ENCODE results near the gene YWHAH.
A peak's percentile ranks its signal among the peaks of the same experiment; 100 is the strongest.
"Not testable (repeated sequence)": the region's sequence is repeated elsewhere in the genome, so short reads cannot be mapped to it uniquely, and the experiment has no call there.

Gene YWHAH

DNA sequence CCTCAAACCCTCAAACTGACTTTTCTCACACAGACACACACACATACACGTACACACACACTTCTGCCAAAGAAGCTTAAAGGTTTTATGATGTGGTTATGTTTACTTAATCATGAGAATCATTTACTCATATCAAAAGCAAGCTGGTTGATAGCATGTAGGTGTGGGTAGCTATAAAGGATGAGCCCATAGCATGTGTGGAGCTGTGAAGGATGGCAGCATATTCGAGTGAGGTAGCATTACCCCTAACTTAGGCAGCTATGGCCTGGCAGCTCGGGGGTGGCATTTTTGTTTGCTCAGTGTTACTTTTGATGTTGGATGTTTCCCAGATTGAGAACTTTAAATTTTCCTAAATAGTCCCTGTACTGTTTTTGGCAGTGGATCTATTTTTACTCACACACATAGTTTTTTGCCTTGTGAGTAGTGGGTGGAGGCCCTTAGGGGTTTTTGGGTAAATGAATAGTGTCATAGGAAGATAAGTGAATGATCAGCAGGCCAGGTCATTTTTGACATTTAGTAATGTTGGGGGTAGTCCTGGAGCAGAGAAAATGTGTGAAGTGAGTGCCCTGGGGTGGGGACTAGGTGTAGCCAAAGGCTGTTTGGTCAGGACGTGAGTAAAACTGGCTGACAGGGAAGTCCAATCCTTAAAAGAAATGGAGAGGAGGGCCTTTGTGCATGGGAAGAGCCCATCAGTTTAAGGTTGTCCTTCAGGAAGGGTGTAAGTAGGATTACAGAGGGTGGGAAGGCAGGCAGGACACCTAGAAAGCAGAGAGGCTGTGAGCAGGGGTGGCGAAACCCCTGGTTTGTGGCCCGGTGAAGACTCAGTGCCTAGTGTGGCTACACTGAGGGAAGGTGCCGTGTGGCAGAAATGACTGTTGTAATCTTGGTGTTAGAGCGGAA lies 7.1 kb downstream of the YWHAH start:
- no peak for DNase-seq

DNA sequence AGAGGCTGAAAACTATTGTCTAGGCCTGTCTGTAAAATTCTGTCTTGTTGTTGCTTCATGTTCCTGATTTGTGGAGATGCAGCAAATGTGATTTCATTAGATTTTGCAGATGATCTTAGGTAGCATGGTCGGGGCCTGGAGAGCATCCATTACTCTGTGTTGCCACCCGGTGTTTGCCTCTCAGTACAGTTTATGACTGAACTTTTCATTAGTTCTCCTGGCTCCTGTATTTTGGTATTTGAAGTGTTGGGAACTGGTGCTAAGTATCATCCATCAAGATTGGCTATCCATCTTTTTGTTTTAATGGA lies 7.7 kb downstream of the YWHAH start:
- no peak for DNase-seq

DNA sequence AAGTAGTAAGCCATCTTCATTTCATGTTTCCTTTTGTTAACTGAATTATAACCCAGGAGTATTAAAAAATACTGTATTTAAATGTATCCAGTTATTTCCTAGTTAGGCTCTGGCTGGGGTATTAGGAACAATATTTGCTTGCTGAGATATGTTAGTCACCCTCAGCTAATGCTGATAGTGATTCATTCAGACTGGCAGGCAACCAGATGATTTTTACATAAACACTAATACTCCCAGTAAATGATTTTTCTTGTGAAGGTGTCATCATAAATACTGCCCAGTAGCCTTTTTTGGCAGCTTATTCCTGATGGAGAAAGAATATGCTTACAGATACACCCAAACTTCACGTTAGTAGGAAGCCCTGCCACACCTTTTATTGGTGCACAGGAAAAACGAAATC lies 8.1 kb downstream of the YWHAH start:
- no peak for DNase-seq

DNA sequence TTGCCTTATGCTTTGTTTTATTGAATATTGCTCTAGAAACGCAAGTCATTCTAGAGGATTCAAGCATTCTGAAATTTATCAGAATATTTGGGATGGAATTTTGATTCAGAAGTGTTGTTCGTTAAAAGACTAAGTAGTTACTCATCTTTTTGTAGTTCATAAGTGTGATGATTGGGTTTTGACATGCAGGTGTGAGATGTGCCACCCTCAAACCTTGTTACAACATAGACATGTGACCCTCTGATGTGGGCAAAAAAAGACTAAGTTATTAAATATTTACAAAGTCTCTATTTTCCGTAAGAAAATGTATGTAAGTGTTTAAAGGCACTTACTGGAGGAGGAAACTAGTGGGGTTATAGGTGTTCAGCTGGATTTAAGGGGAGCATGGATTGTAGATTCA lies 8.9 kb downstream of the YWHAH start:
- DNase-seq, result no peak

DNA sequence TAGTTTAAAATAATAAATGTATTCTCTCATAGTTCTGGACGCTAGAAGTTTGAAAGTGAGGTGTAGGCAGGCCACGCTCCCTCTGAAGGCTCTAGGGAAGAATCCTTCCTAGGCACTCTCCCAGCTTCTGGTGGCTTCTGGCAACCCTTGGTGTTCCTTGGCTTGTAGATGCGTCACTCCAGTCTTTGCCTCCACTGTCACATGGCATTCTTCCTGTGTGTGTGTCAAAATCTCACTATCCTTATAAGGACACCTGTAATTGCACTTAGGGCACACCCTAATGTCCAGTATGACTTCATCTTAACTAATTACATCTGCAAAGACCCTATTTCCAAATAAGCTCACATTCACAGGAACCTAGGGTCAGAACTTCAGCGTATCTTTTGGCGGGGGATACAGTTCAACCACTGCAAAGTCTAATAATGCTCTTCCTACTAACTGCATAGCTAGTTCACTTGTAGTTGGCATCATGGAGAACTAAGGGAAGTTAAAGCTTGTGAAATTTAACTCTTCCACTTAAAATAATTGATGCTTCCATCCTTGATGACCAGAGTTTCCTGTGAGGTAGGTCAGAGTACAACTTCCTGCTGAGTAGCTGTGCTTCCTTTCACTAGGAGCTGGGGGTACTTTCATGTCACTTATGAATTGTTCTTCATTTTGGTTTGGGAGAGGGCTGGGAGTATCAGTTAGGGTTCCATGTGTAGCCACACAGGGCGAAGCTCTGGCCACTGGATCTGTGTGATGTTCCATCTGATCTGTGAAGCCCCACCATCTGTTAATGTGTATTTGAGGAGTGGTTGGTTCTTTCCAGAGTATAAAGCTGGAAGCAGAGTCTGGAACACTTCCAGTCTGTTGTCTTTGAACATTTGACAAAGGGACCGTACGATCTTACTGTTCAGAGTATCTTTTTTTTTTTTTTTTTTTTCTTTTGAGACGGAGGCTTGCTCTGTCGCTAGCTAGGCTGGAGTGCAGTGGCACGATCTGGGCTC lies 10.5 kb downstream of the YWHAH start:
- DNase-seq, result no peak

DNA sequence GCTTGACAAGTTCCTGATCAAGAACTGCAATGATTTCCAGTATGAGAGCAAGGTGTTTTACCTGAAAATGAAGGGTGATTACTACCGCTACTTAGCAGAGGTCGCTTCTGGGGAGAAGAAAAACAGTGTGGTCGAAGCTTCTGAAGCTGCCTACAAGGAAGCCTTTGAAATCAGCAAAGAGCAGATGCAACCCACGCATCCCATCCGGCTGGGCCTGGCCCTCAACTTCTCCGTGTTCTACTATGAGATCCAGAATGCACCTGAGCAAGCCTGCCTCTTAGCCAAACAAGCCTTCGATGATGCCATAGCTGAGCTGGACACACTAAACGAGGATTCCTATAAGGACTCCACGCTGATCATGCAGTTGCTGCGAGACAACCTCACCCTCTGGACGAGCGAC lies 12.0 kb downstream of the YWHAH start:
- no peak for DNase-seq

DNA sequence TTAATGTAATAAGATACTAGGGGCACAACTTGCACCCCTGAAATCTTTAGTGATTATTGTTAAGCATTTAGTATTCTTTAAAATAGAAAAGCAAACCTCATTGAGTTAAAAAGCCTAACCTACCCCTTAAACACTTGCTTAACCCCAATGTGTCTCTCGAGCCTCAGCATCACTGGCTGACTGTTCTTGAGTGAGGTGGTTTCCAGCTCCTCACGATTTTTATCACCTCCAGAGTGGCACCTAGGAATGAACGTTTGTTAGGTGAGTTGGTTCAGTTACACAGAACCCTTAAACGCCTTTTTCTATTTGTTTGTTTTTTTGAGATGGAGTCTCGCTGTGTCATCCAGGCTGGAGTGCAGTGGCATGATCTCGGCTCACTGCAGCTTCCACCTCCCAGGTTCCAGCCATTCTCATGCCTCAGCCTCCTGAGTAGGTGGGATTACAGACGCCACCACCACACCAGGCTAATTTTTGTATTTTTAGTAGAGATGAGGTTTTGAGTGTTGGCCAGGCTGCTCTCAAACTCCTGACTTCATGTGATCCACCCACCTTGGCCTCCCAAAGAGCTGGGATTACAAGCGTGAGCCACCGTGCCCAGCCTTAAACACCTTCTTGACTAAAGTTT lies 13.7 kb downstream of the YWHAH start:
- no peak for DNase-seq

DNA sequence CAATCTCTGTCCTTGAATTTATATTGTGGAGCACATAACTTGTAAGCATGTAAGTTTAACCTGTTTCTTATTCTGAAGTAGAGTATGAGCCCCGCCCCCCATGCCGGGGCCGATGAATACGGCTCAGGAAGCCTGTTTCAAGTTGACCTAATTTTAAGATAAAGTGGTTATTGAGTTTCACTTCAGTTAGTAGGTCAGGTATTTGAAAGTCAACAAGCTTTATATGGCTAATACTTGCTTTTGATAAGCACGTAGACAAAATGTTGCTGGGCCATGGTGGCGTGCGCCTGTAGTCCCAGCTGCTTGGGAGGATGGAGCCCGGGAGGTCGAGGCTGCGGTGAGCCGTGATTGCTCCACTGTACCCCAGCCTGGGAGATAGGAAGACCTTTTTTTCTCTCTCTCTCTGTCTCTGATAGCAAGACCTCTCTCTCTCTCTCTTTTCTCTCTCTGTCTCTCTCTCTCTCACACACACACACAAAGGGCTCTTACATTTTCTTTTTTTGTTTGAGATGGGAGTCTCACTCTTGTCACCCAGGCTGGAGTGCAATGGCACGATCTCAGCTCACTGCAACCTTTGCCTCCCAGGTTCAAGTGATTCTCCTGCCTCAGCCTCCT lies 14.4 kb downstream of the YWHAH start:
- no peak for DNase-seq

DNA sequence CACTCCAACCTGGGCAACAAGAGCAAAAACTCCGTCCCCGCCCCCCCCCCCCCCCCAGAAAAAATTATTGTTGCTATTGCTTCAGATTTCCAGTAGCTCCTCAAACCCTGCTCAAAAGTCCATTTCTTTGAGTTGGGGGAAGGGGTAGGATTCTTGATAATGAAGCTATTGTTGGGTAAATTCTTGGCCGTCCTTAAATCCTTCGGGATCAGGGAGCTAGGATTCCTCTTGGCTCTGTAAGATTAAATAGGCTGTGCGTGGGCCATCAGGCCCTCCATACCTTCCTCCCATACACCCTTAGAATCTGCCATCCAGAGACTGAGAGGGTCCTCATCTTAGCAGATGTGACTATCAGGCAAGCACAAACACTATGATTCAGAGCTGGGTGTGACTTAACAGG lies 16.4 kb downstream of the YWHAH start:
- no peak for DNase-seq

DNA sequence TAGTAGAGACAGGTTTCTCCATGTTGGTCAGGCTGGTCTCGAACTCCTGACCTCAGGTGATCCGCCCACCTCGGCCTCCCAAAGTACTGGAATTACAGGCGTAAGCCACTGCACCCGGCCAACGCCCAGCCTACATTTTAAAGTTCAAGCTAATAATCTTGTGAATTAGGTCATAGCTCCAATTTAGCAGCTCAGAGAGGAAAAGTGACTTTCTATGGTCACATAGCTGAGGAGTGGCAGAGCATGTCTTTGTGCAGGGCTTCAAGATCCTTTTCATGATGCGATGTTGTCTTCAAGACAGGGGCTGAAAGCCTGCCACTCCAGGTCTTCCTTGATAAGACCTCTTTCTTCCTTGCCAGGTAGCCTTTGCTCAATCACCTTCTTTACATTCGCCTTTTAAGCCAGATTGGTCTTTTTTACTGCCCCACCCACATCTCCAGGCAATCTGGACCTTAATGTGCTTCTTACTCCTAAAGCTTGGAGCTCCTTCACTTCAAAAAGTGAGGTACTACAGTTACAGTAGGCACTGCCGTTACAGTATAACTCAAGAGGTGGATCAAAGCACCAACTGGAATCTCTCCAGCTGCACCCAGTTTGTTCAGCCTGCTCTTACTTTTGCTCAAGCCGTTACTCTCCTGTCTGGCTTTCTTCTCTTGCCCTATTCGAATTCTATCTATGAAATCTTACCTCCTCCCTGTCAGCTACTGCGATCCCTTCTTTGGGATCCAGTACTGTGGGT lies 18.2 kb downstream of the YWHAH start:
- DNase-seq, result no peak

DNA sequence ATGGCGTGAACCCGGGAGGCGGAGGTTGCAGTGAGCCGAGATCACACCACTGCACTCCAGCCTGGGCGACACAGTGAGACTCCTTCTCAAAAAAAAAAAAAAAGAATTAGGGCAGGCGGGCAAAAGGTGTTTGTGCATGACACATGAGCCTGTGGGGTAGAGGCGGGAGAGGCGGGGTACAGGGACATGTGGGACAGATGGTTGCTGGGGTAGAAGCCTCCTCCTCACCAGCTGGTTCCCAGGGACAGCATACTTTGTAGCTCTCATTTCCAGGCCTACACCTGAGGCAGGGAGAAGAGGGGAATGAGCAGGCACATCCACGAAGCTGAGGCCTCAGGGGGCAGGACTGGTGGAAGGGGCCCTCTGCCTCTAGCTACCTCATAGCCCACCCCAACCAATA lies 23.7 kb downstream of the YWHAH start:
- no peak for DNase-seq

DNA sequence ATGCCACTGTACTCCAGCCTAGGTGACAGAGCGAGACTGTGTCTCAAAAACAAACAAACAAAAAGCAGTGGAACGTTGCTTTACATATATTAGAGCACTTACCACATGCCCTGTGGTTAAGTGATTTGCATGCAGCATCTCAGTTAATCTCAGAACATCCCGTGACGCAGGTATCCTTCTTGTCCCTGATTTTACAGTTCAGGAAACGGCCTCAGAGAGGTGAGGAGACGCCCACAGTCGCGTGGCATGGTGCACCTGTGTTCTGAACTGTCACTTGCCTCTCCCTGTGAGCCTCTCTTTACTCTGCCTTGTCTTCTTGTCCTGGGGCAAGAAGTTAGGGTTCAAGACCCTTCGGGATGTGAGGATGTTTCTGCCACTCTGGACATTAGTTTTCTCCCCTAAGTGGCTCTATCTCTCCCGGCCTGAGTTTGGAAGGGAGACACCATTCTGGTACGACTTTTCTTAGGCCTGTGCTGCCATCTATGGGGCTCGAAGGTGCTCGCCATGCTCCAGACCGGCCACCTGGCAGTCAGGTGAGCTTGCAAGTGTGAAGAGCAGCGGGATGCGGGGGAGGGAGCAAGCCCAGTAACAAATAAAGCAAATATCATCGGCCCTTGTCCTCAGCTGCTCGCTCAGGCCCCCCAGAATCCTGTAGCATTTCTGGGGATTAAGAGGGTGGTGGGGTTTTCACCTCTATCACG lies 25.6 kb downstream of the YWHAH start:
- peak; percentile 69 to 87 (median 70) for DNase-seq

DNA sequence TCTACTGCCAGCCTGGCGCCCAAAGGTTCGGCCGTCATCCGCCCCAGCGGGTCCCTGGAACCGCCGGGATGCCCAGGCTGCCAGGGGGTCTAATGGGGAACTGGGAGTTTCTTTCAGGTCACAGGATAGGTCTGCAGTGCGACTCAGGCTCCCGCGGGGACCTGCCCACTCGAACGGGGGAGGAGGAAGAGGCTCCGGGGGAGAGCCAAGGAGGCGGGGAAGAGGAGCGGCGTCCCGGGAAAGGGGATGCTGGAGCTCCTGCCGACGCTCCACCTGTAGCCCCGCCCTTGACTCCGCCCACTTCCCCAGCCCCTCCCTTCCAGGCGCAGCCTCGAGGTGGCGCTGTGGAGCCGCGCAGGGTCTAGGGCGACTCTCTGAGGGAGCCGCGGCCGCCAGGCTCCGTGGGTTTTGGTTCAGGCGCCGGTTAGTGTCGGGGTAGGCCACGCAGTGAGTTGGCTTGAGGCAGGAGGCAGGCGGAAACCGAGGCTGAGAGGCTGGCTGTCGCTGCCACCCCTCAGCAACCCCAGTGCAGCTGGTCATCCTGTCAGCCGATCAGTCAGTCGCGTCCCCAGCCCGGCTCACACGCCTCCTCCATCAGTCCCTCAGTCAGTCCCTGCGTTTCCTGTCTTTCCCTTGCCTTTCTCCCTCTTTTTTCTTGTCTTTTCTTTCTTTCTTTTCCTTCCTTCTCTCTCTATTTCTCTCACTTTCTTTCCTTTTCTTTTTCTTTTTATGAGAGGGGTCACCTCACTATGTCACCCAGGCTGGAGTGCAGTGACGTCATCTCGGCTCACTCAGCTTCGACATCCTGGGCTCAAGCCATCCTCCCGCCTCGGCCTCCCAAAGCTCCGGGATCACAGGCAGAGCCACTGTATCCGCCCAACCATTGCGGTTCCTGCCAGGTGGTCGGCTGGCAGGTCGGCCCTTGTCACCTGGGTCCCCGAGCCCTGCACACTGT lies 26.4 kb downstream of the YWHAH start:
- DNase-seq, result peak; percentile 69 to 87 (median 78)

DNA sequence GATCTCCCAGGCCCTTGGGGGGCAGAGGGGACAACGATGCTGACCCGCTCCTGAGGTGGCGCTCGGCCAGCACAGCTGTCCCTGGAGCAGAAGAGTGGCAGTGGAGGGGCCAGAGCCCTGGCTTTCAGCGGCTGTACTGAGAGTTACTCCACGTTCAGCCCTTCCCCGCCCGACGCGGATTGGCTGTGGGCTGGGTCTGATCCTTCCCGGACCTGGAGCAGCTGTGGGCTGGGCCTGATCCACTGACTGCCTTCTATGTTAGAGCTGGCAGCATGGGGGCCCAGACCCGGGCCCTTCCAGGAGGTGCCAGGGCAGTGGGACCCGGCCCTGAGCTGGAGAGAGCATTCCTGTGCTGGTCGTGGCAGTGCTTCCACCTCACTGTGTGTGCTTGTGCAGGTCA lies 27.8 kb downstream of the YWHAH start:
- DNase-seq, result no peak

DNA sequence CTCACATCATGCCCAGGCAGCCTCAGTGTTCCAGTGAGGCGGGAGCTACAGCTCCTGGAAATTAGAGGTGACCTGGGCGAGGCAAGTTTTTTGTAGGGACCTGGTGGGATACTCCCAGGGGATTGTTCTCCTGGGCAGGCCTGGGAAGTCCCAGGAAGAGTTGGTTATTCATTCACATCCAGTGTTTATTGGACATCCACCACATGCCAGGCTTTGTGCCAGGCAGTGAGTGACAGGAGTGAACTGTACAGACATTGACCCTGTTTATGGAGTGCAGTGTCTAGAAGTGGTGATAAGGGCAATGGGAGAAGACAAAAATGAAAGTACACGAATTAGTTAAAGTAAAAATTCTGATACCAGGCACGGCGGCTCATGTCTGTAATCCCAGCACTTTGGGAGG lies 29.4 kb downstream of the YWHAH start:
- DNase-seq, result no peak

DNA sequence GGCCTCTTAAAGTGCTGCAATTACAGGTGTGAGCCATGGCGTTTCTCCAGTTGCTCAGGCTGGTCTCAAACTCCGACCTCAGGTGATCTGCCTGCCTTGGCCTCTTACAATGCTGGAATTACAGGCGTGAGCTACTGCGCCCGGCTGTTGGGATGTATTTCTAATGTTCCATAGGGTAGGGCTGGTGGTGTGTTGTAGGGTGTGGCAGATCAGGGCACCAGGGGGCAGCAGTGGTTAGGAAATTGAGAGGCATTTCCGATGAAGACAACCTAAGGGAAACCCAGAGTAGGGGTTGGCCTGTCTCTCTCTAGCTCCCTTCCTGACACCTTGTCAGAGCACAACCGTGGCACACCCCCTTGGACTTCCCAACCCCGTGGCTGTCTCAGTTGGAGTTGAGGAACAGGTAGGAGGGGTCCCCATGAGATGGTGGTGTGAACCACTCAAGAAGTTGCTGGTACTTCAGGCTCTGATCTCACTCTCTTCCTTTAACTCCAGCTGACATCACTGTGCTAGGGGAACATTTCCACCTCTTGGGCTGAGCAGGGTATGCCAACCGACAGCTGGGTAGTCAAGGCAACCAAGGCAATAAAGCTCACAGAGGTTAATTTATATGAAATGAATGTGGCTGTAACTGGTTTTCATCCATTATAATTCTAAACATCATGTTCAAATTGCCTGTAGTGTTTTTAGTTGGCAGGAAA lies 33.0 kb downstream of the YWHAH start:
- DNase-seq, result peak; percentile 47 to 81 (median 55)

DNA sequence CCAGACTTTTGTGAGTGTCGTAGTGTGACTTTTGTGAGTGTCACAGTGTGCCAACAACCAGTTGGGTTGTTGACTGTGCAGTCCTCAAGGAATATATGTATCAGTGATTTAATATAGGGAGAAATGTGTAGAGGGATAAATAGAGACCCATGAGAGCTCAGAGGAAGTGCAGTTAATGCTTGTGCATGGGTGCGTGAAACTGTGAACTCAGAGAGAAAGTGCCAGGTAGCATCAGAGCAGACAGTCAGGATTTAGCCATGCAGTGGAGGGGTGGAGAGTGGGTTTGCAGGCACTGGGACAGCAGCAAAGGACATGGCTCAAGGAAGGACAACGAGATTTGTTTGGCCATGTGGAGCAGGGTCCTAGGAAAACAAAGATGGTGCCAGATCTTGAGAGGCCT lies 33.6 kb downstream of the YWHAH start:
- no peak for DNase-seq

DNA sequence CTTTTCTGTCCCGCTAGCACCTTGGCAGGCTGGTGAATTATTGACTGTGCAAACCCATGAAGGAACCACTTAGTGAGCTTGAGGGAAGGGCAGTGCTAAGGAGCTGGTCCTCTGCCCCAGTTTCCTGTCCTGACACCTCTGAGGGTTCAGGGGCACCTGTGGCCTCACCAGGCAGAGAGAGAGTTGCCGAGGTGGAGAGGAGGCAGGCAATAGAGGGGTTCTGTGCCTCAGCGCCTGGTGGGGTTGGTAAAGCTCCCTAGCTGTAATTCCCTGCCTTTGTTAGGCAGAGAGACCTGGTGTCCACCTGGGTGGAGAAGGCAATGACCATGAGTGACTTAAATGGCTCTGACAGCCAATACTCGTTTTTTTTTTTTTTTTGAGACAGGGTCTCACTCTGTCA lies 36.3 kb downstream of the YWHAH start:
- DNase-seq, result no peak

DNA sequence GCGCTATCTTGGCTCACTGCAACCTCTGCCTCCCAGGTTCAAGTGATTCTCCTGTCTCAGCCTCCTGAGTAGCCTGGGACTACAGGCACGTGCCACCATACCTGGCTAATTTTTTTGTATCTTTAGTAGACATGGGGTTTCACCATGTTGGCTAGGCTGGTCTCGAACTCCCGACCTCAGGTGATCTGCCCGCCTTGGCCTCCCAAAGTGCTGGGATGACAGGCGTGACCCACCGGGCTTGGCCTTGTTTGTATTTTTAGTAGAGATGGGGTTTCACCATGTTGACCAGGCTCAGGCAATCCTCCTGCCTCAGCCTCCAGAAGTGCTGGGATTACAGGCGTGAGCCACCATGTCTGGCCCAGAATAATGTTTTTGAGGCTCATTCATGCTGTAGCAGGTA lies 37.6 kb downstream of the YWHAH start:
- DNase-seq, result not testable (repeated sequence)

All from NCI-H1417 (cell line).